Prostate gland (tissue), 2 donors: ENCODE results near the gene SLC4A11.

Experiments used
- POLR2A ChIP-seq: fragments of 450-650 bp; IDR thresholded peaks from one replicate; pipeline ENCODE4 v1.6.1; 2016; ENCODE audit warnings: antibody characterized with exemption, mild to moderate bottlenecking
- TF ChIP-seq, protein P1 (sequence below), 4 experiments: fragments of 200-600 bp in 2 of 4; fragments of 450-650 bp in 2 of 4; sonication (generic) in 2 of 4; IDR thresholded peaks; 1 replicate in 3 of 4; 2 replicates in 1 of 4; pipeline ENCODE4 v1.5.1; 2016 to 2019; ENCODE audit warnings: antibody characterized with exemption in 4 of 4, mild to moderate bottlenecking in 2 of 4, moderate library complexity in 2 of 4

- TF ChIP-seq, protein P1, sequence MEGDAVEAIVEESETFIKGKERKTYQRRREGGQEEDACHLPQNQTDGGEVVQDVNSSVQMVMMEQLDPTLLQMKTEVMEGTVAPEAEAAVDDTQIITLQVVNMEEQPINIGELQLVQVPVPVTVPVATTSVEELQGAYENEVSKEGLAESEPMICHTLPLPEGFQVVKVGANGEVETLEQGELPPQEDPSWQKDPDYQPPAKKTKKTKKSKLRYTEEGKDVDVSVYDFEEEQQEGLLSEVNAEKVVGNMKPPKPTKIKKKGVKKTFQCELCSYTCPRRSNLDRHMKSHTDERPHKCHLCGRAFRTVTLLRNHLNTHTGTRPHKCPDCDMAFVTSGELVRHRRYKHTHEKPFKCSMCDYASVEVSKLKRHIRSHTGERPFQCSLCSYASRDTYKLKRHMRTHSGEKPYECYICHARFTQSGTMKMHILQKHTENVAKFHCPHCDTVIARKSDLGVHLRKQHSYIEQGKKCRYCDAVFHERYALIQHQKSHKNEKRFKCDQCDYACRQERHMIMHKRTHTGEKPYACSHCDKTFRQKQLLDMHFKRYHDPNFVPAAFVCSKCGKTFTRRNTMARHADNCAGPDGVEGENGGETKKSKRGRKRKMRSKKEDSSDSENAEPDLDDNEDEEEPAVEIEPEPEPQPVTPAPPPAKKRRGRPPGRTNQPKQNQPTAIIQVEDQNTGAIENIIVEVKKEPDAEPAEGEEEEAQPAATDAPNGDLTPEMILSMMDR (IDR thresholded peaks at IDR 0.05): peak; percentile 84 to 91 (median 88)
- TF ChIP-seq POLR2A: no peak
These were observed 20.5 kb downstream of the SLC4A11 start for GRCh38 chr20:3218307-3218988.
